Tongue (tissue), 2 donors: Measurements from ENCODE around the gene PSMB5. TPM values are rescaled to one million over a fixed set of nuclear protein-coding genes. Genes with fewer than 3 reads are reported as not detected.

Source experiments
- DNase-seq: peaks from one replicate; pipeline ENCODE4 v3.0.0-alpha.2; 2015
- total RNA-seq: library from RNA; depleted of rRNA; stranded (reverse); fragments of >200 nt; gene quantifications from one replicate; pipeline ENCODE4 v1.2.3, GENCODE V29; 2014

Gene PSMB5
- total RNA-seq, 1 donor from 2014 or later: 190 TPM

DNA sequence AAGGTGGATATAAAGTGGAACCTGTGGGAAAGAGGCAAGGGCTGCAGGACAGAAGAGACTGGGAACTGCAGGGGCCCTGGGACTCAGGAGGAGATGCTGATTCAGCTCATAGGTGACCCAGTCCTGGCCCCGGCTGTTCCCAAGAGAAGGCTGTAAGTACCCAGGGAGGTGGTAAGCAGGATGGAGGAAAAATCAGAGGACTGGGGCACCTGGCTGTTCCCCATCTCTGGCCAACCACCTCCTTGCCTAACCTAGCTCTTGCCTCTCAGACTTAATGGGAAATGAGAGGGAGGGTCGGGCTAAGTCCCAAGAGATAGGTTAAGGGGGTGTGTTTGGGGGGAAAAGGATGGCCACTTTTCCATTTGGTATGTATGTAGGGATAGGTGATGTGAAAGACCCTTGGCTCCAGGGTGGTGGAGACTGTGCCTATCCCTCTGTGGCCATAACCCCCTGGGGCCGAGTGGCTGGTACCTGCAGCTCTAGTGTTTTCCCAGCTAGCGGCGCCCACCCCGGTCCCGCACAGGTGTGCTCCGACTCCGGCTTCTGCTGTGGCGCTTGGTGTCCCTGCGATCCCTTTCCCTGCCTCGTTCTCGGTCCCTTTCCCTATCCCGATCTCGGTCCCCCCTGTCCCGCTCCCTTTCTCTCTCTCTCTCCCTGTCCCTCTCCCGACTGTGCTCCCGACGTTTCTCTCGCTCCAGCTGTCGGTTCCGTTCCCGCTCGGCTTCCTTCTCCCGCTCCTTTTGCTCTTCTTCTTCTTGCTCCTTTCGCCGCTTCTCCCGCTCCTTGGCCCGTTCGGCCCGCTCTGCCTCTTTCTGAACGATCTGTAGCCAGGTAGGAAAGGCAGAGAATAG lies 24.2 kb upstream of the PSMB5 start:
- DNase-seq: no peak

DNA sequence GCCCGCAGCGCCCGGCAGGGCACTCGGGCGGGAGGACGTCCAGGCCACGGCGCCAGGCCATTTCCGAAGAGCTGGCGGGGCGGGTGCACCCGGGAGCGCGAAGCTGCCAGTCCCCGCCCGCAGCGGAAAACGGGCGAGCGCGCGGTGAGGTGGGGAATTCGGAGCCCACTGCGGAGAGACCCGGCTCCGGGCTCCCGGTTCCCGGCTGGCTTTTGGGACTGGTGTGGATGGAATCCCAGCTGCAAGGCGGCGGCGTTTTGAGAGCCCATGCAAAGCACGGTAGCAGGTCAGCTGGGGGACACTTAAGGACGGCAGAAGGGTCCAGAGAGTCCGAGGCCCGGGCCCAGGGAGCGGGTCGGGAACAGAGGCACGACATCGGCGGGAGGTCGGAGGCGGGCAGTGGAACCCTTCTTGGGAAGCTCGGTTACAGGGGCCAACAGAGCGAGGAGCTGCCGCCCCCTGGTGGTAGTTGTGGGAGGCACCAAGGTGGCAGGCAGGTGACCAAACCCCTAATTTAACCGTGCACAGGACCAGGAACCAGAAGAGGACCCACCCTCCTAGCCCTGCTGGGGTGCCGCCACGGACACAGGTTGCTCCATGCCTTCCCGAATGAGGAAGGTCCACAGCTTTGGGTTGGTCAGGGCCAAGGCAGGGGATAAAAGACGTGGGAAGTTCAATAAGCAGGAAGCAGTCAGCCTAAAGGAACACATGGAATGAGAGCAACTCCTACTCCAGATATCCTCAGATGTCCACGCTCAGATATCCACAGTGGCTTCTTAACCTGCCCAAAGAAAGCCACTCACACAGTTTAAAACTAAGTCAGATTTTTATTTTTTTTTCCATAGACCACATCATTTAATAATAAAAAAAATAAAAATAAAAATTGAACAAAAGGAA lies 23.3 kb upstream of the PSMB5 start:
- peak; percentile 95 for DNase-seq

- peak; percentile 91 for DNase-seq
Measured at GRCh38 chr14:23056956-23057756, 22.5 kb upstream of the PSMB5 start, which contains the start of gene CDH24. Gene CDH24, minus strand, starts transcription at chr14:23057520. Its CDS starts 1,787 bp downstream, at chr14:23055733.

DNA sequence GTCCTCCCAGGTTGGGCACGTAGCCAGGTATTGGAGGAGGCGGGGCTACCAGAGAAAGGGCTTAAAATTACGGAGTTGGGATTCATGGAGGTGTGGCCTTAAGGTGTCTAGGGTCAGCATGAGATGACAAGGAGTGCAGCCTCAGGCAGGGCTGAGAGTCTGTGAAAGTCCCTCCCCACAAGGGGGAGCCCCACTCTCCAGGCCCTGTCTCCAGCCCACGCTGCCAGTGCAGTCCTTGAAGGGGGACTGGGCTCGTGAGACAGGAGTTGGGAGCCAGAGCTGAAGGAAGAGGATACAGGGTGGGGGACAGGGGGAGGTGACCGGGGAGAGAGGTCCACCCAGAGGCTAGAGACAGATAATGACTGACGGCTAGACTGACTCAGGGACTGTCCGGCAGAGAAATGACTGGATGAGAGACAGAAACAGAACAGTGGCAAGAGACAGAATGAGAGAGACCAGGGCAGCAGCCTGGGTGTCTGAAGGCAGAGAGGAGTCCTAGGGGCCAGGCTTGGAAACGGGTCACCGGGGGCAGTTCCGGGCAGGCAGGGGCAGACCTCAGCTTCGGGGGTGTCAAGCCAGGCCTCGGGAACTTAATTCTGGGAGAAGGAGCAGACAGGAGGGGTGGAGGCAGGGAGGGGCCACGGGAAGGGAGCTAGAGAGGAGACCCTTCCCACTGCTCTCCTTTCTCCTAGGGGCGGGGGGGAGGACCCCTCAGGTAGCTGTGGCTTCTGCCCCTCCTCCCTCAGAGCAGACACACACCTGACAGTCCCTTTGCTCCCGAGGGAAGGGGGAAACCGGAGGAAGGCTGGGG lies 21.6 kb upstream of the PSMB5 start:
- peak; percentile 61 for DNase-seq

GRCh38 chr14:23055621-23056144 lies 21.0 kb upstream of the PSMB5 start:
- no peak for DNase-seq

DNA sequence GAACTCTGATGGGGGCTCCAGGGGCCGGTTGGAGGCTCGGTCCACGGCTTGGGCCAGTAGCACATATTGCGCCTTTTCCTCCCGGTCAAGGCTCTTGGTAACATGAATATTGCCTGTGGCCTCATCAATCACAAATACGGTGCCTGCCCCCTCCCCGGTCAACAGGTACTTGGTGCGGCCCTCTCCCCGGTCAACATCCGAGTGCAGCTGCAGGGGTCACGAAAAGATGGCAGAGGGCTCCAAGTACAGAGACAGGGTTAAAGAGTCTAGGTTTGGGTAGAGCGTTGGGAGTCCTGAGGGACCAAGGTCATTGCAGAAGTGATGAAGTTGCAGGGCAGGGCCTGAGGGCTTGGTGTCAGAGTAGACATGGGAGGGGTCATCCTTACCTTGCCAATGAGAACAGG lies 20.4 kb upstream of the PSMB5 start:
- DNase-seq: no peak

GRCh38 chr14:23054000-23054811 lies 19.5 kb upstream of the PSMB5 start:
- no peak for DNase-seq

DNA sequence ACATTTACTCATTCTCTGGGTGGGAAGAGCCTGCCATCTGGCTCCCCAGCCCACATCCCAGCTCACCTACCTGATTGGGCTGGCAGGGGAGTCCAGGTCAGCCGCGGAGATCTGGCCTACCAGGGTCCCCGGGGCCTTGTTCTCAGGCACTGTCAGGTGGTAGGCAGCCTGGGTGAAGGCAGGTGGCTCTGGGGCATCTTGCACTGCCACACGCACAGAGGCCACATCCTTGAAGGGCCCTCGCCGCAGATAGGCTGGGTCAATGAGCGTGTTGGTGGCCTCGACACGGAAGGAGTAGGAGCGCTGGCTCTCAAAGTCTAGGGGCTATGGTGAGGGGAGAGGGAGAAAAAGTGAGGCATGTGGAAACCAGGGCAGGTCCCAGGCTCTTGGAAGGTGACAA lies 18.7 kb upstream of the PSMB5 start:
- DNase-seq: no peak

- no peak for DNase-seq
Measured at GRCh38 chr14:23052671-23053070, 18.0 kb upstream of the PSMB5 start.

DNA sequence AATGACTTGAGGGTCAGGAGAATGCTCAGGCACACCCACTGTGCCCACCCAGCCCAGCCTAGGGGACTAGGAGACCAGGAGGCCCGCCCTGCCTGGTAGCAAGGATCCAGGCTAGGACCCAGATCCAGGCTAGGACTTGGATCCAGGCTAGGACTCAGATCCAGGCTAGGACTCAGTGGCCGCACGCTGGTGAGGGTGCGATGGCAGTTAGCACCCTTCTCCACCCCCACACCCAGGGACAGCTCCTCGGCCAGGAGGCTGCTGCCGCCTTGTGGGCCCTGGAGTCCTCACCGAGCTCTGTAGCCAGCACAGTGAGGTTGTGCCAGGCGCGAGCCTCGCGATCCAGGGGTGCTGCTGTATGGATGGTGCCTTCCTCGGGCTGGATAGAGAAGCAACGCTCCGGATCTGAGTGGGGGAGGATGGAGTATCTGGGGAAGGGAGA lies 17.5 kb upstream of the PSMB5 start:
- DNase-seq: no peak

- no peak for DNase-seq
Measured at GRCh38 chr14:23051141-23052057, 16.7 kb upstream of the PSMB5 start.

- DNase-seq: no peak
Measured at GRCh38 chr14:23049011-23049410, 14.3 kb upstream of the PSMB5 start.

DNA sequence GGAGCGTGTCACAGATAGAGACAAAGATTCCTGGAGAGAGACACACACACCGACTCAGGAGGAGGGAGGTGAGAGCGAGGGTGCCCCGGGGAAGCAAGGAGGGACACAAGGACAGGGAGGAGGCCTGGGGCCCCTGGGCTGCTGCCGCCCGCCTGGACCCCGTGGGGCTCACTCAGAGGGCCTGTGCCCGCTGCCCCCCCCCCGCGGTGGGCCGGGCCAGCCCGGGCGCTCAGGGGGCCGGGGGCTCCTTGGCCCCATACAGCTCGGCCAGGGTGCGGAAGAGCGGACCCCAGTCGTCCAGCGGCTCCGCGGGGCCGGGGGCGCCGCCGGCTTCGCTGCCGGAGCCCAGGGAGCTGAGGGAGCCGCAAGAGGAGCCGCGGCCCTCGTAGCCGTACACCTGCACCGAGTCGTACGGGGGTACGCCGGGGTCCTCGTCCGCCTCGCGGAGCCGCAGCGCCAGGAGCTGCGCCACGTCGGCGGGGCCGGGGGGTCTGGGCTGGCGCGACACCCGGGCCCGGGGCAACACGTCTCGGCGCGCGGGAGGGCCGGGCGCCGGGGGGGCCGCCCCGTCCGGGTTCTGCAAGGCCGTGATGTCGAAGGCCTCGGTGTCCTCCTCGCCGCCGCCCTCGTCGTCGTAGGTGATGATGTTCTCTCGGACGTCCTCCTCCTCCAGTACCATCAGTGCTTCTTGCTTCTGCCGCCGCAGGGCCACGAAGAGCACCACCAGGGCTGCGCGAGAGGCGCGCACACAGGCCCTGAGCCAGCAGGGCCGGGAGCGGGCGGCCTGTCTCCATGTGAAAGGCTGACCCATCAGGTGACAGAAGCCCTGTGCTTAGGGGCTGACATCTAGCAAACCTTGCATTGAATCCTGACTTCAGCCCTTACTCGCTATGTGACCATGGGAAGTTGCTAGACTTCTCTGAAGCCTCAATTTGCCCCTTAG lies 13.3 kb upstream of the PSMB5 start:
- no peak for DNase-seq

- no peak for DNase-seq
Measured at GRCh38 chr14:23047034-23047634, 12.4 kb upstream of the PSMB5 start.

DNA sequence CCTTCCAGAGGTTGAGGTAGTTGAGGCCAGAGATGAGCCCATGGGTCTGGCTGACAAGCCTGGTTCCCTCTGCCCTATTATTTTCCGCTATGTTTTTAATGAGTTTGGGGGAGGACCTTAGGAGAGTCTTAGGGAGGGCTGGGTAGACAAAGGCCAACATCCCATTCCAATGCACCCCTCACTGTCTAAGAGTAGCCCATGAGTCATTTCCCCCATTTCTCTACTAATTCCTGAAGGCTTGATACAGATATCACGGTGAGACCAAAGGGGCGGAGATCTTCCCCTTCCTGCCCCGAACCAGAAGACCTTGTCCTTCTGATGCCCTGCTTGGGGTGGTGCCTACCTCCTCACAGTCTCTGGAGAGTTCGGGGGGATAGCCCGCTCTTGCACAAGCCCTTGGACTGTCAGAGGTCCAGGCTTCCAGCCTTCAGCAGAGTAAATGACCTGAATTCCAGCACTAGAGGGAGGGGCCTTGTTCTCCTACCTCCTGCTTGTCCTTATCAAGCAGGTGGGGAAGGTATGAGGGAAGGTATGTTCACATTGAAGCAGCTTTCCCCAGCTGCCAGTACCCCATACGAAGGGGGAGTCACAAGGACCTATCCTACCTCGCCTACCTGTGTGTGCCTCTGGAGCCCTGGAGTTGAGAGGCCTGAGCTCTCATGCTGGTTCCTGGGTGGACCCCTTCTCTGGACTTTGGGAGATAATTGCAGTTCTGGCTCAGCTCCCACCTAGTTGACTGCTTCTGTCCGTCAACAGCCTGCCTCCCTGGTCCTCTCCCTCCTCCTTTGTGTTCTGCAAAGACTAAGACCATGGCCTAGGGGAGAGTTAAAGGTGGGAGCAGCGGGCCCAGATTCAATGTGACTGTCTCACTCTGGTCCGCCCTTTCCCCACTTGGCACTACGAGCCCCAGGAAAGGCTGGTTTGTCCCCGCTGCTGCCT lies 11.0 kb upstream of the PSMB5 start:
- no peak for DNase-seq

GRCh38 chr14:23044840-23045239 lies 10.1 kb upstream of the PSMB5 start:
- no peak for DNase-seq
